Endothelial cell of umbilical vein (primary cell): ENCODE data around the gene LHX3. TPM values are rescaled to one million over a fixed set of nuclear protein-coding genes. Genes with fewer than 3 reads are reported as not detected.

Source experiments
- BruUV-seq: library from RNA; stranded (reverse); fragments of 400-500 nt; replicated peaks from 2 replicates; lab custom pipeline; 2021; lab: Mats Ljungman, UMichigan
- CTCF ChIA-PET: fragments of 300-600, 350-600 bp; sonication (Branson Sonifier 250); formaldehyde crosslinking; loops from one replicate; lab custom pipeline; 2021; ENCODE audit warnings: antibody characterized with exemption, inconsistent platforms; lab: Charles Lee
- POLR2A ChIA-PET: fragments of 300-600, 350-600 bp; sonication (Branson Sonifier 250); formaldehyde crosslinking; loops from one replicate; lab custom pipeline; 2021; ENCODE audit warnings: antibody characterized with exemption, inconsistent platforms; lab: Charles Lee
- DNase-seq: peaks from one replicate; pipeline ENCODE4 v3.0.0-alpha.2; 2011; ENCODE audit warnings: low read depth, low spot score
- FAIRE-seq: peaks from 2 replicates; lab custom pipeline; 2011; peaks lifted over from hg19 to GRCh38; lab: Jason Lieb, UNC
- H2AFZ ChIP-seq: 2 replicates; pipeline ENCODE4 v1.6.0; 2012; ENCODE audit warnings: low read depth, low read length, control low read depth, inconsistent platforms
- H3K27ac ChIP-seq: 2 replicates; pipeline ENCODE4 v1.5.1; 2011; ENCODE audit warnings: low read depth, mild to moderate bottlenecking, control low read depth, low read length, moderate library complexity; ENCODE audit not compliant: insufficient read depth
- H3K27me3 ChIP-seq, 2 experiments: 2 replicates each; pipeline versions ENCODE4 v1.6.0 to v1.6.1; 2011; ENCODE audit warnings: low read length in 2 of 2, mixed read lengths in 1 of 2; ENCODE audit not compliant: control insufficient read depth in 2 of 2, insufficient read depth in 2 of 2
- H3K36me3 ChIP-seq, 2 experiments: 2 replicates in 1 of 2; 3 replicates in 1 of 2; pipeline ENCODE4 v1.5.1; 2011; ENCODE audit warnings: low read length in 2 of 2, mild to moderate bottlenecking in 1 of 2, moderate library complexity in 1 of 2; ENCODE audit not compliant: control insufficient read depth in 2 of 2, insufficient read depth in 2 of 2; ENCODE audit errors: extremely low read depth in 1 of 2
- H3K4me1 ChIP-seq: 3 replicates; pipeline ENCODE4 v1.5.1; 2011; ENCODE audit warnings: mild to moderate bottlenecking, low read length; ENCODE audit not compliant: control insufficient read depth, insufficient read depth; ENCODE audit errors: extremely low read depth
- H3K4me2 ChIP-seq: 2 replicates; pipeline ENCODE4 v1.6.1; 2011; ENCODE audit warnings: low read length, control low read depth, mixed read lengths; ENCODE audit not compliant: insufficient read depth
- H3K4me3 ChIP-seq, 3 experiments: fragments of 200-600 bp in 1 of 3; sonication (generic), shearing (Covaris generic) in 1 of 3; replicated peaks in 1 of 3; 2 replicates each; pipeline ENCODE4 v1.5.1; 2011 to 2016; ENCODE audit warnings: control low read depth in 3 of 3, low read length in 3 of 3, mild to moderate bottlenecking in 2 of 3, inconsistent platforms in 1 of 3, low read depth in 1 of 3, moderate library complexity in 1 of 3; ENCODE audit not compliant: insufficient read depth in 1 of 3
- H3K79me2 ChIP-seq: 2 replicates; pipeline ENCODE4 v1.6.0; 2012; ENCODE audit warnings: low read length, inconsistent platforms; ENCODE audit not compliant: control insufficient read depth, insufficient read depth
- H3K9ac ChIP-seq: replicated peaks from 2 replicates; pipeline ENCODE3; 2011; ENCODE audit warnings: low read length, control low read depth; ENCODE audit not compliant: insufficient read depth; ENCODE audit errors: extremely low read depth
- H3K9me1 ChIP-seq: replicated peaks from 3 replicates; pipeline ENCODE4 v1.6.0; 2011; ENCODE audit warnings: mild to moderate bottlenecking, low read length; ENCODE audit not compliant: control insufficient read depth, insufficient read depth; ENCODE audit errors: extremely low read depth
- H3K9me3 ChIP-seq: replicated peaks from 2 replicates; pipeline ENCODE4 v1.5.1; 2012; ENCODE audit warnings: low read length, inconsistent platforms; ENCODE audit not compliant: control insufficient read depth, insufficient read depth
- H4K20me1 ChIP-seq: replicated peaks from 2 replicates; pipeline ENCODE3; 2011; ENCODE audit warnings: mild to moderate bottlenecking, low read length; ENCODE audit not compliant: control insufficient read depth, insufficient read depth; ENCODE audit errors: extremely low read depth
- EZH2 ChIP-seq: IDR thresholded peaks from 2 replicates; pipeline ENCODE4 v1.6.1; 2012; ENCODE audit warnings: borderline replicate concordance, low read depth, mild to moderate bottlenecking, moderate library complexity, low read length, inconsistent platforms; ENCODE audit not compliant: severe bottlenecking
- FOS ChIP-seq: IDR thresholded peaks from 2 replicates; pipeline ENCODE4 v1.6.1; 2011; ENCODE audit warnings: mild to moderate bottlenecking, low read length, moderate library complexity, borderline replicate concordance; ENCODE audit not compliant: insufficient read depth
- GATA2 ChIP-seq: IDR thresholded peaks from 2 replicates; pipeline ENCODE4 v1.7.0; 2011; ENCODE audit warnings: low read depth, mild to moderate bottlenecking, moderate library complexity, mixed read lengths, low read length; ENCODE audit not compliant: insufficient read length, insufficient read depth
- JUN ChIP-seq: IDR thresholded peaks from 2 replicates; pipeline ENCODE4 v1.6.1; 2011; ENCODE audit warnings: borderline replicate concordance, low read depth; ENCODE audit not compliant: insufficient read length, insufficient read depth
- MAX ChIP-seq: IDR thresholded peaks from 2 replicates; pipeline ENCODE4 v1.6.1; 2011; ENCODE audit not compliant: insufficient read depth, insufficient read length
- MYC ChIP-seq: IDR thresholded peaks from one replicate; pipeline ENCODE4 v1.6.1; 2011; ENCODE audit warnings: mild to moderate bottlenecking, low read depth, low read length
- POLR2AphosphoS5 ChIP-seq: IDR thresholded peaks from 2 replicates; pipeline ENCODE4 v1.6.1; 2012; ENCODE audit warnings: low read depth, mild to moderate bottlenecking, control low read depth, low read length, moderate library complexity; ENCODE audit not compliant: insufficient read depth
- dilution Hi-C: fragments of 300-500 bp; cut with MboI; formaldehyde crosslinking; loops from one replicate; pipeline ENCODE4 v1.15.0; 2019; ENCODE audit warnings: low sequenced_read_pairs; ENCODE audit not compliant: extremely low pct_ligation_motif_present
- intact Hi-C: fragments of 100-400 bp; cut with micrococcal nuclease; formaldehyde crosslinking; loops from one replicate; pipeline ENCODE4 v1.10.0; 2022
- polyA plus RNA-seq, 4 experiments: library from polyadenylated mRNA; depleted of rRNA in 3 of 4; stranded (reverse) in 3 of 4; unstranded in 1 of 4; fragments of >200 nt; gene quantifications; 2 replicates each; pipeline versions ENCODE4 v1.2.1 to v1.2.3, GENCODE V29; 2011 to 2012; ENCODE audit warnings: missing spikeins in 1 of 4
- total RNA-seq: library from RNA; stranded (reverse); gene quantifications from 2 replicates; pipeline ENCODE4 v1.2.3, GENCODE V29; 2021
- TF ChIP-seq, protein P1 (sequence below), 2 donors: IDR thresholded peaks; 1 replicate in 1 of 2; 2 replicates in 1 of 2; pipeline ENCODE4 v1.5.1; 2011; ENCODE audit warnings: low read length in 2 of 2, mild to moderate bottlenecking in 2 of 2, moderate library complexity in 2 of 2, control low read depth in 1 of 2, inconsistent platforms in 1 of 2, low read depth in 1 of 2; ENCODE audit not compliant: insufficient read depth in 1 of 2; ENCODE audit errors: extremely low read depth in 1 of 2

Gene LHX3
- total and polyA plus RNA-seq, 2 donors (not counting 3 experiments of a cell fraction or from before 2014, with no cell fraction given), result not detected

- H3K9ac ChIP-seq, result no peak overlapping the region
- H3K4me1 ChIP-seq, result no peaks in the 10 kb centered on the region
- DNase-seq (no peak), FAIRE-seq (no peak)
- H3K9me3 ChIP-seq, result no peaks in the 10 kb centered on the region
- H3K36me3 ChIP-seq, result no peaks in the 10 kb centered on the region
- ChIA-PET POLR2A (no interaction called here), CTCF (interaction anchor here (1.0 to 2.7 kb wide), 6 partner anchors 9 to 86 kb away, joined by 3 to 11 read pairs (median 6); no protein-coding TSS in a partner anchor)
- H3K4me2 ChIP-seq, result no peak overlapping the region
- no peaks in the 10 kb centered on the region for H3K27me3 ChIP-seq
- no peaks in the 10 kb centered on the region for H3K9me1 ChIP-seq
- H3K4me3 ChIP-seq, result no peak overlapping the region
- no peak overlapping the region for H3K27ac ChIP-seq
- no peak for TF ChIP-seq MYC
- TF ChIP-seq EZH2, result no peak
- no peak for TF ChIP-seq FOS
- TF ChIP-seq GATA2, result no peak
- no peak for TF ChIP-seq JUN
- TF ChIP-seq POLR2AphosphoS5, result no peak
- TF ChIP-seq, protein P1, sequence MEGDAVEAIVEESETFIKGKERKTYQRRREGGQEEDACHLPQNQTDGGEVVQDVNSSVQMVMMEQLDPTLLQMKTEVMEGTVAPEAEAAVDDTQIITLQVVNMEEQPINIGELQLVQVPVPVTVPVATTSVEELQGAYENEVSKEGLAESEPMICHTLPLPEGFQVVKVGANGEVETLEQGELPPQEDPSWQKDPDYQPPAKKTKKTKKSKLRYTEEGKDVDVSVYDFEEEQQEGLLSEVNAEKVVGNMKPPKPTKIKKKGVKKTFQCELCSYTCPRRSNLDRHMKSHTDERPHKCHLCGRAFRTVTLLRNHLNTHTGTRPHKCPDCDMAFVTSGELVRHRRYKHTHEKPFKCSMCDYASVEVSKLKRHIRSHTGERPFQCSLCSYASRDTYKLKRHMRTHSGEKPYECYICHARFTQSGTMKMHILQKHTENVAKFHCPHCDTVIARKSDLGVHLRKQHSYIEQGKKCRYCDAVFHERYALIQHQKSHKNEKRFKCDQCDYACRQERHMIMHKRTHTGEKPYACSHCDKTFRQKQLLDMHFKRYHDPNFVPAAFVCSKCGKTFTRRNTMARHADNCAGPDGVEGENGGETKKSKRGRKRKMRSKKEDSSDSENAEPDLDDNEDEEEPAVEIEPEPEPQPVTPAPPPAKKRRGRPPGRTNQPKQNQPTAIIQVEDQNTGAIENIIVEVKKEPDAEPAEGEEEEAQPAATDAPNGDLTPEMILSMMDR (IDR thresholded peaks at IDR 0.05; ENCODE audit: extremely low read depth in 1 of 2, insufficient read depth in 1 of 2, low read depth in 1 of 2, low read length in 2 of 2), result no peak
- TF ChIP-seq MAX, result no peak
- intact Hi-C loops (no loop called here), dilution Hi-C loops (no loop called here)
- no TSS peak for BruUV-seq
- no peak overlapping the region for H2AFZ ChIP-seq
- H3K79me2 ChIP-seq, result no peaks in the 10 kb centered on the region
- H4K20me1 ChIP-seq, result no peaks in the 10 kb centered on the region
Observed at GRCh38 chr9:136218673-136219072, 13.7 kb upstream of the LHX3 start.
